Immature natural killer cell (primary cell): ENCODE measurements around the gene TVP23A. TPM values are rescaled to one million over a fixed set of nuclear protein-coding genes. Genes with fewer than 3 reads are reported as not detected.

Experiments
- DNase-seq, 3 donors: peaks; one replicate each; pipeline ENCODE4 v3.0.0; 2022; ENCODE audit warnings: mixed read lengths in 1 of 3
- H3K27ac Mint-ChIP-seq, 6 donors: one replicate each; pipeline ENCODE4 v1.8.0; 2020; ENCODE audit warnings: mixed read lengths in 6 of 6, mild to moderate bottlenecking in 5 of 6, inconsistent platforms in 4 of 6, moderate library complexity in 3 of 6
- H3K27me3 Mint-ChIP-seq, 3 donors: one replicate each; pipeline ENCODE4 v1.8.0; 2020 to 2021; ENCODE audit warnings: low read depth in 3 of 3, mild to moderate bottlenecking in 3 of 3, mixed read lengths in 3 of 3, moderate library complexity in 3 of 3, inconsistent platforms in 1 of 3
- H3K36me3 Mint-ChIP-seq, 3 donors: one replicate each; pipeline ENCODE4 v1.8.0; 2020; ENCODE audit warnings: mixed read lengths in 3 of 3, inconsistent platforms in 2 of 3, mild to moderate bottlenecking in 2 of 3
- H3K4me1 Mint-ChIP-seq, 2 donors: one replicate each; pipeline ENCODE4 v1.8.0; 2020; ENCODE audit warnings: inconsistent platforms in 2 of 2, mild to moderate bottlenecking in 2 of 2, mixed read lengths in 2 of 2, moderate library complexity in 1 of 2
- H3K4me3 Mint-ChIP-seq, 5 donors: one replicate each; pipeline ENCODE4 v1.8.0; 2020; ENCODE audit warnings: mild to moderate bottlenecking in 5 of 5, mixed read lengths in 5 of 5, inconsistent platforms in 3 of 5, moderate library complexity in 3 of 5
- H3K9me3 Mint-ChIP-seq, 6 donors: one replicate each; pipeline ENCODE4 v1.8.0; 2020; ENCODE audit warnings: mild to moderate bottlenecking in 6 of 6, mixed read lengths in 6 of 6, inconsistent platforms in 4 of 6, moderate library complexity in 3 of 6
- polyA plus RNA-seq, 3 donors: library from polyadenylated mRNA; unstranded; fragments of 300-500 nt; fragmentation: Illumina TruSeq; gene quantifications; one replicate each; pipeline ENCODE4 v1.2.3, GENCODE V29; 2021

TVP23A gene
- polyA plus RNA-seq: under 1 TPM; 0.09 to 0.46 (median 0.14) TPM

- no peaks in the 10 kb centered on the region for H3K4me1 Mint-ChIP-seq
- no peaks in the 10 kb centered on the region for H3K36me3 Mint-ChIP-seq
- H3K27me3 Mint-ChIP-seq: no peaks in the 10 kb centered on the region
- no peaks in the 10 kb centered on the region for H3K9me3 Mint-ChIP-seq
- H3K4me3 Mint-ChIP-seq: no peak within 1 kb of the TSS
- H3K27ac Mint-ChIP-seq: peak within 1 kb of the TSS in 1 of 6 donors; percentile 67
- DNase-seq: no peak
Observed at GRCh38 chr16:10817963-10818941, at the start of gene TVP23A. Gene TVP23A (minus strand): TSS chr16:10818794. CDS start chr16:10818493, 301 bp downstream.

- Mint-ChIP-seq H3K9me3 (no peaks in the 10 kb centered on the region), H3K36me3 (peaks cover 0 to 1% (median 0%) of the 10 kb centered on the region in 3 donors), H3K4me1 (peaks cover 35 to 56% of the 10 kb centered on the region in 2 donors), H3K27ac (peak overlapping the region in 5 of 6 donors; percentile 40 to 61 (median 55)), H3K27me3 (peaks cover 0 to 5% (median 1%) of the 10 kb centered on the region in 3 donors), H3K4me3 (peak overlapping the region; percentile 25 to 74 (median 56))
- DNase-seq: peak in 1 of 3 donors; percentile 21
Observed at GRCh38 chr16:10868104-10868595, 49.6 kb upstream of the TVP23A start.

GRCh38 chr16:10867199-10867598 is 48.6 kb upstream of the TVP23A start:
- Mint-ChIP-seq H3K27ac (peak overlapping the region in 1 of 6 donors; percentile 59), H3K4me1 (peaks cover 35 to 51% of the 10 kb centered on the region in 2 donors), H3K4me3 (peak overlapping the region in 2 of 5 donors; percentile 17 to 52)

GRCh38 chr16:10865991-10866966 is 47.7 kb upstream of the TVP23A start:
- Mint-ChIP-seq H3K4me3 (no peak overlapping the region), H3K27ac (no peak overlapping the region), H3K36me3 (no peaks in the 10 kb centered on the region)

More at GRCh38 chr16:10867199-10867598, 48.6 kb upstream of the TVP23A start:
- DNase-seq: no peak
- H3K9me3 Mint-ChIP-seq: no peaks in the 10 kb centered on the region
- no peaks in the 10 kb centered on the region for H3K36me3 Mint-ChIP-seq
- H3K27me3 Mint-ChIP-seq: peaks cover 0 to 2% (median 1%) of the 10 kb centered on the region in 3 donors

GRCh38 chr16:10862438-10862837 is 43.8 kb upstream of the TVP23A start:
- H3K27me3 Mint-ChIP-seq: peaks cover 0 to 7% (median 5%) of the 10 kb centered on the region in 3 donors
- no peak overlapping the region for H3K27ac Mint-ChIP-seq
- H3K36me3 Mint-ChIP-seq: no peaks in the 10 kb centered on the region
- H3K4me1 Mint-ChIP-seq: peaks cover 2 to 4% of the 10 kb centered on the region in 2 donors
- no peak for DNase-seq
- H3K9me3 Mint-ChIP-seq: no peaks in the 10 kb centered on the region
- no peak overlapping the region for H3K4me3 Mint-ChIP-seq

More at GRCh38 chr16:10865991-10866966, 47.7 kb upstream of the TVP23A start:
- Mint-ChIP-seq H3K27me3 (peaks cover 0 to 2% (median 1%) of the 10 kb centered on the region in 3 donors), H3K4me1 (peaks cover 29 to 41% of the 10 kb centered on the region in 2 donors), H3K9me3 (no peaks in the 10 kb centered on the region)
- no peak for DNase-seq

- Mint-ChIP-seq H3K9me3 (no peaks in the 10 kb centered on the region), H3K27me3 (peaks cover 1 to 7% (median 5%) of the 10 kb centered on the region in 3 donors), H3K4me1 (no peaks in the 10 kb centered on the region), H3K36me3 (no peaks in the 10 kb centered on the region), H3K4me3 (no peak overlapping the region), H3K27ac (peak overlapping the region in 2 of 6 donors; percentile 70 to 85)
- no peak for DNase-seq
Observed at GRCh38 chr16:10859658-10860057, 41.1 kb upstream of the TVP23A start.

- Mint-ChIP-seq H3K27me3 (peaks cover 1 to 9% (median 7%) of the 10 kb centered on the region in 3 donors), H3K4me1 (no peaks in the 10 kb centered on the region), H3K4me3 (no peak overlapping the region), H3K36me3 (no peaks in the 10 kb centered on the region), H3K27ac (peak overlapping the region in 5 of 6 donors; percentile 42 to 85 (median 63)), H3K9me3 (no peaks in the 10 kb centered on the region)
- no peak for DNase-seq
Observed at GRCh38 chr16:10859020-10859419, 40.4 kb upstream of the TVP23A start.

GRCh38 chr16:10858203-10858602 is 39.6 kb upstream of the TVP23A start:
- no peak for DNase-seq
- H3K36me3 Mint-ChIP-seq: no peaks in the 10 kb centered on the region
- no peaks in the 10 kb centered on the region for H3K9me3 Mint-ChIP-seq
- peaks cover 1 to 9% (median 7%) of the 10 kb centered on the region in 3 donors for H3K27me3 Mint-ChIP-seq
- no peak overlapping the region for H3K27ac Mint-ChIP-seq
- no peak overlapping the region for H3K4me3 Mint-ChIP-seq
- no peaks in the 10 kb centered on the region for H3K4me1 Mint-ChIP-seq

GRCh38 chr16:10856042-10856441 is 37.4 kb upstream of the TVP23A start:
- no peak overlapping the region for H3K4me3 Mint-ChIP-seq
- no peak overlapping the region for H3K27ac Mint-ChIP-seq
- H3K27me3 Mint-ChIP-seq: peaks cover 3 to 9% (median 7%) of the 10 kb centered on the region in 3 donors
- no peaks in the 10 kb centered on the region for H3K9me3 Mint-ChIP-seq
- no peaks in the 10 kb centered on the region for H3K36me3 Mint-ChIP-seq
- peaks cover 8 to 12% of the 10 kb centered on the region in 2 donors for H3K4me1 Mint-ChIP-seq
- no peak for DNase-seq

GRCh38 chr16:10852948-10853347 is 34.4 kb upstream of the TVP23A start:
- no peaks in the 10 kb centered on the region for H3K9me3 Mint-ChIP-seq
- peaks cover 8 to 12% of the 10 kb centered on the region in 2 donors for H3K4me1 Mint-ChIP-seq
- H3K27me3 Mint-ChIP-seq: peaks cover 2 to 3% (median 3%) of the 10 kb centered on the region in 3 donors
- peak overlapping the region in 1 of 6 donors; percentile 4 for H3K27ac Mint-ChIP-seq
- no peak for DNase-seq
- H3K36me3 Mint-ChIP-seq: no peaks in the 10 kb centered on the region
- peak overlapping the region in 1 of 5 donors; percentile 33 for H3K4me3 Mint-ChIP-seq

- no peak overlapping the region for H3K27ac Mint-ChIP-seq
- H3K36me3 Mint-ChIP-seq: no peaks in the 10 kb centered on the region
- peaks cover 2 to 5% (median 4%) of the 10 kb centered on the region in 3 donors for H3K27me3 Mint-ChIP-seq
- H3K9me3 Mint-ChIP-seq: no peaks in the 10 kb centered on the region
- H3K4me3 Mint-ChIP-seq: peak overlapping the region in 1 of 5 donors; percentile 33
- DNase-seq: no peak
- H3K4me1 Mint-ChIP-seq: peaks cover 8 to 12% of the 10 kb centered on the region in 2 donors
Observed at GRCh38 chr16:10852286-10852685, 33.7 kb upstream of the TVP23A start.

- no peaks in the 10 kb centered on the region for H3K9me3 Mint-ChIP-seq
- H3K36me3 Mint-ChIP-seq: no peaks in the 10 kb centered on the region
- H3K27ac Mint-ChIP-seq: no peak overlapping the region
- DNase-seq: no peak
- peaks cover 2 to 5% (median 3%) of the 10 kb centered on the region in 3 donors for H3K27me3 Mint-ChIP-seq
- peaks cover 8 to 12% of the 10 kb centered on the region in 2 donors for H3K4me1 Mint-ChIP-seq
- no peak overlapping the region for H3K4me3 Mint-ChIP-seq
Observed at GRCh38 chr16:10851512-10851911, 32.9 kb upstream of the TVP23A start.

- DNase-seq: no peak
- Mint-ChIP-seq H3K27ac (no peak overlapping the region), H3K27me3 (peaks cover 2 to 5% (median 3%) of the 10 kb centered on the region in 3 donors), H3K36me3 (no peaks in the 10 kb centered on the region), H3K4me1 (peaks cover 8 to 12% of the 10 kb centered on the region in 2 donors), H3K9me3 (no peaks in the 10 kb centered on the region), H3K4me3 (no peak overlapping the region)
Observed at GRCh38 chr16:10850478-10850850, 31.9 kb upstream of the TVP23A start.
